Esophagus squamous epithelium (tissue), 5 donors: ENCODE results near the gene MLLT10. TPM values are rescaled to one million over a fixed set of nuclear protein-coding genes. Genes with fewer than 3 reads are reported as not detected.
A peak's percentile ranks its signal among the peaks of the same experiment; 100 is the strongest.
"Not testable (repeated sequence)": the region's sequence is repeated elsewhere in the genome, so short reads cannot be mapped to it uniquely, and the experiment has no call there.

ENCODE experiments used
- DNase-seq: peaks from one replicate; lab custom pipeline; 2025; lab: John Stamatoyannopoulos, UW
- H3K27ac ChIP-seq, 4 donors: fragments of 200-600 bp; sonication (generic); one replicate each; pipeline ENCODE4 v1.5.1; 2016 to 2019; ENCODE audit warnings: mild to moderate bottlenecking in 1 of 4
- H3K27me3 ChIP-seq, 4 donors: fragments of 200-600 bp; sonication (generic); 1 replicate in 3 of 4; 2 replicates in 1 of 4; pipeline versions ENCODE4 v1.5.1 to v1.6.0; 2017 to 2021; ENCODE audit warnings: antibody characterized with exemption in 1 of 4
- H3K36me3 ChIP-seq, 3 donors: fragments of 200-600 bp; sonication (generic); one replicate each; pipeline ENCODE4 v1.5.1; 2016 to 2019
- H3K4me1 ChIP-seq, 3 donors: fragments of 200-600 bp; sonication (generic); one replicate each; pipeline ENCODE4 v1.5.1; 2017 to 2019
- H3K4me3 ChIP-seq, 4 donors: fragments of 200-600 bp; sonication (generic); 1 replicate in 3 of 4; 2 replicates in 1 of 4; pipeline ENCODE4 v1.5.1; 2016 to 2019; ENCODE audit warnings: mild to moderate bottlenecking in 2 of 4, moderate library complexity in 1 of 4
- H3K9me3 ChIP-seq, 3 donors: fragments of 200-600 bp; sonication (generic); one replicate each; pipeline ENCODE4 v1.5.1; 2016 to 2019
- CTCF ChIP-seq, 6 experiments: fragments of 450-650 bp in 4 of 6; fragments of 200-600 bp in 2 of 6; sonication (generic) in 2 of 6; IDR thresholded peaks; one replicate each; pipeline ENCODE4 v1.5.1; 2016 to 2019; ENCODE audit warnings: antibody characterized with exemption in 6 of 6, mild to moderate bottlenecking in 4 of 6, moderate library complexity in 4 of 6
- POLR2A ChIP-seq, 4 donors: fragments of 450-650 bp; IDR thresholded peaks; one replicate each; pipeline ENCODE4 v1.6.1; 2017; ENCODE audit warnings: antibody characterized with exemption in 4 of 4, mild to moderate bottlenecking in 4 of 4, moderate library complexity in 3 of 4
- WGBS, 2 donors: methylation state at CpG; one replicate each; pipeline ENCODE4 v1.1.5; 2018; 5-methylcytosine and 5-hydroxymethylcytosine counted together
- intact Hi-C: fragments of 100-400 bp; cut with DNase I; formaldehyde crosslinking; loops from one replicate; pipeline ENCODE4 v1.15.0; 2022
- total RNA-seq, 4 donors: library from RNA; depleted of rRNA; stranded (reverse); fragments of >200 nt; gene quantifications; one replicate each; pipeline ENCODE4 v1.1.0, GENCODE V29; 2016
- donor health status: DM: yes; HTN: yes; CAD: no.

MLLT10 gene
- total RNA-seq, 4 donors from 2014 or later, result 22.7 to 49.6 (median 32.4) TPM

GRCh38 chr10:21624951-21625350, 90.9 kb downstream of the MLLT10 start:
- TF ChIP-seq CTCF (IDR thresholded peaks at IDR 0.05) (no peak), POLR2A (IDR thresholded peaks at IDR 0.05) (no peak)
- intact Hi-C loops, result no loop called here
- Histone ChIP-seq H3K36me3 (peaks cover 0 to 66% (median 0%) of the 10 kb centered on the region in 3 donors), H3K4me1 (peaks cover 0 to 13% (median 8%) of the 10 kb centered on the region in 3 donors), H3K27ac (no peak overlapping the region), H3K4me3 (no peak overlapping the region), H3K9me3 (no peaks in the 10 kb centered on the region), H3K27me3 (no peaks in the 10 kb centered on the region)
- no peak for DNase-seq
- WGBS, 2 donors, result 86 to 94% methylated on average over 6 of the region's 6 CpGs

DNA sequence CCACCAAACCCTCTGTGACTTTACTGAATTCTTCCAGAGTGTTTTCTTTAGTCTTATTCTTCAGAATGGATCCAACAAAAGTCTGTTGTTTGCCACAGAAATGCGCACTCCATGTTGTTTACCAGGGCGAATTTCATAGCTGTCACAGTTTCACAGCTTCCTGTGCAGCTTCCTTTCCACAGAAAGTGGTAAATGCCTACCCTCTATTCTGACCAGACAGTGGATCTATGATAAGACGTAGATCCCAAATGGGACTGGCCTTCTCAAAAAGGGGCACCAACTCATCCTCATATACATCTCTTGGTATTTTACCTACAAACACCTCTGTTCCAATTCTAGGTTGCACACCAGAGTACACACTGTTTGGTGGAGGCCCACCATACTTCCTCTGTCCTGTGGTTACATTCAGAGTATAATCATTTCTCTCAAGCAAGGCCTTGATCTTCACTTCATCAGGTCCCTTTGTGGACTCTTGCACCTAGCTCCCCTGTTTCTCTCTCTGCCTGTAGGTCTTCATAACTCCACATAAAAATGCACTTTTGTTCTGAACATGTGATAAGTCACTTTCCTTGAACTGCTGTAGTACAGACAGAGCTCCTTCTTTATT, 91.7 kb downstream of the MLLT10 start:
- H3K4me1 ChIP-seq, result peaks cover 0 to 13% (median 8%) of the 10 kb centered on the region in 3 donors
- TF ChIP-seq POLR2A (IDR thresholded peaks at IDR 0.05) (no peak), CTCF (IDR thresholded peaks at IDR 0.05) (no peak)

DNA sequence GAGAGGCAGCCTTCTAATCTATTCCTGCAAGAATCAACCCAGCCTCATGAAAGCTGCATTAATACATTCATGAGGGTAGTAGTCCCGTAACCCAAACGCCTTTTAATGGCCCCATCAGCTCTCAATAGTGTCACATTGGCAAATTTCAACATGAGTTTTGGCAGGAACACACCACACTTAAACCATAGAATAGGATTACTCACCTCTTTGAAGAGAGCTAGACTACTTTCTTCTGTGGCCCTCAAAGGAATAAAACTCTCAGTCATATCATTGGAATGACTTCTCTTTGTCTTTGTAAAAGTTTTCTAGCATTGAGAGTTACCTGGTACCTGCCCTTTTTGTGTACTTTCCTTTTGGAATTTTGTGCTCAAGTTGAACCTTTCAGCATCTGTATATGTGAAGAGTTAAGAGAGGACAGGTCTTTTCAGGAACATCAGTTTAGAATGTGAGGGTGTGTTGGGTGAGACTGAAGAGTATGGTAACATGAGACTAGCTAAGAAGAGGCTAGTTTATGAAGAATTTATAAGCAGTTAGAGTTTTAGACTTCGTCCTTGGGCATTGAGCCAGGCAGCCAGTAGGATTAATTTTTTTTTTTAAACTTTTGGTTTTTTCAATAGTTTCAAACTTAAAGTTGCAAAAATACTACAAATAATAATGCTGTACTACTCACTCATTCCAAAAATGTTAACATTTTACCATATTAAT, 92.6 kb downstream of the MLLT10 start:
- TF ChIP-seq CTCF (IDR thresholded peaks at IDR 0.05) (no peak), POLR2A (IDR thresholded peaks at IDR 0.05) (no peak)
- WGBS, 2 donors, result 40 to 53% methylated on average over 3 of the region's 3 CpGs
- no peaks in the 10 kb centered on the region for H3K27me3 ChIP-seq
- no peaks in the 10 kb centered on the region for H3K9me3 ChIP-seq
- intact Hi-C loops, result no loop called here
- no peak for DNase-seq
- H3K4me1 ChIP-seq, result peaks cover 0 to 13% (median 8%) of the 10 kb centered on the region in 3 donors
- H3K4me3 ChIP-seq, result no peak overlapping the region
- peak overlapping the region in 1 of 4 donors; percentile 10 for H3K27ac ChIP-seq
- H3K36me3 ChIP-seq, result peaks cover 0 to 58% (median 0%) of the 10 kb centered on the region in 3 donors

More for the DNA sequence above, 91.7 kb downstream of the MLLT10 start:
- no peak overlapping the region for H3K4me3 ChIP-seq
- peaks cover 0 to 61% (median 0%) of the 10 kb centered on the region in 3 donors for H3K36me3 ChIP-seq
- WGBS, 2 donors, result 91 to 94% methylated on average over 3 of the region's 3 CpGs
- DNase-seq, result no peak
- no peaks in the 10 kb centered on the region for H3K27me3 ChIP-seq
- intact Hi-C loops, result no loop called here
- no peaks in the 10 kb centered on the region for H3K9me3 ChIP-seq
- H3K27ac ChIP-seq, result no peak overlapping the region

GRCh38 chr10:21627331-21627730, 93.3 kb downstream of the MLLT10 start:
- H3K4me1 ChIP-seq, result peaks cover 0 to 13% (median 8%) of the 10 kb centered on the region in 3 donors
- intact Hi-C loops, result no loop called here
- H3K27me3 ChIP-seq, result no peaks in the 10 kb centered on the region
- H3K36me3 ChIP-seq, result peaks cover 0 to 54% (median 0%) of the 10 kb centered on the region in 3 donors
- H3K9me3 ChIP-seq, result no peaks in the 10 kb centered on the region
- no peak for DNase-seq
- H3K4me3 ChIP-seq, result no peak overlapping the region
- no peak for TF ChIP-seq CTCF (IDR thresholded peaks at IDR 0.05)
- no peak for TF ChIP-seq POLR2A (IDR thresholded peaks at IDR 0.05)
- no peak overlapping the region for H3K27ac ChIP-seq

- Histone ChIP-seq H3K4me3 (no peak overlapping the region), H3K4me1 (peaks cover 0 to 13% (median 8%) of the 10 kb centered on the region in 3 donors), H3K36me3 (peaks cover 0 to 47% (median 0%) of the 10 kb centered on the region in 3 donors), H3K27me3 (no peaks in the 10 kb centered on the region), H3K9me3 (no peaks in the 10 kb centered on the region), H3K27ac (no peak overlapping the region)
- no peak for DNase-seq
- no peak for TF ChIP-seq POLR2A (IDR thresholded peaks at IDR 0.05)
- TF ChIP-seq CTCF (IDR thresholded peaks at IDR 0.05), result no peak
- intact Hi-C loops, result no loop called here
- WGBS, 2 donors, result 81 to 97% methylated on average over 2 of the region's 2 CpGs
These were observed 94.0 kb downstream of the MLLT10 start for GRCh38 chr10:21628023-21628422.

GRCh38 chr10:21628645-21629044, 94.6 kb downstream of the MLLT10 start:
- 92% methylated on average over 5 to 7 of the region's 8 CpGs for WGBS, 2 donors
- peaks cover 0 to 13% (median 8%) of the 10 kb centered on the region in 3 donors for H3K4me1 ChIP-seq
- H3K9me3 ChIP-seq, DNase-seq, H3K27ac ChIP-seq, intact Hi-C loops, H3K4me3 ChIP-seq, H3K27me3 ChIP-seq: not testable (repeated sequence)
- peaks cover 0 to 49% (median 0%) of the 10 kb centered on the region in 3 donors for H3K36me3 ChIP-seq
